ENCODE results near the gene PTPRN2. TPM values are rescaled to one million over a fixed set of nuclear protein-coding genes. Genes with fewer than 3 reads are reported as not detected.
A peak's percentile ranks its signal among the peaks of the same experiment; 100 is the strongest.

PTPRN2 gene
- polyA plus RNA-seq, 6 donors from 2014 or later: 1.4 to 4.6 (median 3.8) TPM

GRCh38 chr7:158567153-158567603 is 20.4 kb downstream of the PTPRN2 start:
- Mint-ChIP-seq H3K9me3 (peaks cover 0 to 3% (median 0%) of the 10 kb centered on the region in 7 donors), H3K27me3 (peaks cover 13 to 39% (median 19%) of the 10 kb centered on the region in 3 donors), H3K36me3 (no peaks in the 10 kb centered on the region), H3K27ac (no peak overlapping the region), H3K4me1 (no peaks in the 10 kb centered on the region), H3K4me3 (no peak overlapping the region)
- DNase-seq (no peak), ATAC-seq (ENCODE audit: low read depth in 2 of 2) (no peak)

GRCh38 chr7:158564663-158565035 is 23.0 kb downstream of the PTPRN2 start:
- DNase-seq (no peak), ATAC-seq (ENCODE audit: low read depth in 2 of 2) (no peak)
- Mint-ChIP-seq H3K36me3 (no peaks in the 10 kb centered on the region), H3K4me3 (no peak overlapping the region), H3K27ac (no peak overlapping the region), H3K9me3 (peaks cover 0 to 3% (median 0%) of the 10 kb centered on the region in 7 donors), H3K4me1 (no peaks in the 10 kb centered on the region), H3K27me3 (peaks cover 11 to 31% (median 12%) of the 10 kb centered on the region in 3 donors)

GRCh38 chr7:158563911-158564662 is 23.5 kb downstream of the PTPRN2 start:
- no peaks in the 10 kb centered on the region for H3K36me3 Mint-ChIP-seq

GRCh38 chr7:158563051-158563450 is 24.6 kb downstream of the PTPRN2 start:
- DNase-seq (no peak), ATAC-seq (ENCODE audit: low read depth in 2 of 2) (no peak)
- H3K9me3 Mint-ChIP-seq: peaks cover 0 to 2% (median 0%) of the 10 kb centered on the region in 7 donors
- H3K4me3 Mint-ChIP-seq: no peak overlapping the region
- H3K27ac Mint-ChIP-seq: no peak overlapping the region
- H3K36me3 Mint-ChIP-seq: no peaks in the 10 kb centered on the region
- H3K27me3 Mint-ChIP-seq: peaks cover 6 to 29% (median 8%) of the 10 kb centered on the region in 3 donors
- no peaks in the 10 kb centered on the region for H3K4me1 Mint-ChIP-seq

More at GRCh38 chr7:158563911-158564662, 23.5 kb downstream of the PTPRN2 start:
- Mint-ChIP-seq H3K9me3 (peaks cover 0 to 2% (median 0%) of the 10 kb centered on the region in 7 donors), H3K27ac (no peak overlapping the region), H3K4me1 (no peaks in the 10 kb centered on the region), H3K27me3 (peaks cover 10 to 34% (median 11%) of the 10 kb centered on the region in 3 donors), H3K4me3 (no peak overlapping the region)
- DNase-seq (no peak), ATAC-seq (ENCODE audit: low read depth in 2 of 2) (no peak)

- Mint-ChIP-seq H3K4me3 (no peak overlapping the region), H3K27ac (no peak overlapping the region), H3K27me3 (peaks cover 6 to 28% (median 8%) of the 10 kb centered on the region in 3 donors), H3K9me3 (peaks cover 0 to 3% (median 0%) of the 10 kb centered on the region in 7 donors), H3K4me1 (no peaks in the 10 kb centered on the region), H3K36me3 (no peaks in the 10 kb centered on the region)
- ATAC-seq (ENCODE audit: low read depth in 2 of 2) (no peak), DNase-seq (no peak)
These were observed 25.1 kb downstream of the PTPRN2 start for GRCh38 chr7:158562517-158562916.

GRCh38 chr7:158561659-158562058 is 26.0 kb downstream of the PTPRN2 start:
- H3K4me1 Mint-ChIP-seq: no peaks in the 10 kb centered on the region
- H3K36me3 Mint-ChIP-seq: no peaks in the 10 kb centered on the region
- peaks cover 0 to 3% (median 0%) of the 10 kb centered on the region in 7 donors for H3K9me3 Mint-ChIP-seq
- no peak overlapping the region for H3K27ac Mint-ChIP-seq
- DNase-seq (no peak), ATAC-seq (ENCODE audit: low read depth in 2 of 2) (no peak)
- peaks cover 6 to 22% (median 8%) of the 10 kb centered on the region in 3 donors for H3K27me3 Mint-ChIP-seq
- H3K4me3 Mint-ChIP-seq: no peak overlapping the region

- no peak for ATAC-seq (ENCODE audit: low read depth in 2 of 2)
- peaks cover 0 to 4% (median 0%) of the 10 kb centered on the region in 3 donors for H3K4me1 Mint-ChIP-seq
- peaks cover 6 to 30% (median 8%) of the 10 kb centered on the region in 3 donors for H3K27me3 Mint-ChIP-seq
- H3K36me3 Mint-ChIP-seq: peaks cover 0 to 5% of the 10 kb centered on the region in 2 donors
- H3K27ac Mint-ChIP-seq: no peak overlapping the region
- H3K9me3 Mint-ChIP-seq: peaks cover 0 to 7% (median 4%) of the 10 kb centered on the region in 7 donors
- peak overlapping the region in 1 of 8 donors; percentile 27 for H3K4me3 Mint-ChIP-seq
- DNase-seq: no peak
These were observed 27.2 kb downstream of the PTPRN2 start for GRCh38 chr7:158560386-158560785.

GRCh38 chr7:158559356-158559755 is 28.3 kb downstream of the PTPRN2 start:
- no peak for ATAC-seq (ENCODE audit: low read depth in 2 of 2)
- Mint-ChIP-seq H3K4me3 (peak overlapping the region in 1 of 8 donors; percentile 0), H3K4me1 (peaks cover 0 to 4% (median 0%) of the 10 kb centered on the region in 3 donors), H3K36me3 (peaks cover 0 to 5% of the 10 kb centered on the region in 2 donors), H3K27ac (no peak overlapping the region), H3K27me3 (peaks cover 0 to 29% (median 9%) of the 10 kb centered on the region in 3 donors), H3K9me3 (peaks cover 0 to 7% (median 4%) of the 10 kb centered on the region in 7 donors)
- no peak for DNase-seq

- ATAC-seq (ENCODE audit: low read depth in 2 of 2): no peak
- peaks cover 0 to 5% of the 10 kb centered on the region in 2 donors for H3K36me3 Mint-ChIP-seq
- H3K4me1 Mint-ChIP-seq: peaks cover 0 to 4% (median 0%) of the 10 kb centered on the region in 3 donors
- peaks cover 0 to 28% (median 12%) of the 10 kb centered on the region in 3 donors for H3K27me3 Mint-ChIP-seq
- H3K4me3 Mint-ChIP-seq: no peak overlapping the region
- no peak for DNase-seq
- H3K9me3 Mint-ChIP-seq: peaks cover 0 to 7% (median 4%) of the 10 kb centered on the region in 7 donors
- H3K27ac Mint-ChIP-seq: no peak overlapping the region
These were observed 28.8 kb downstream of the PTPRN2 start for GRCh38 chr7:158558816-158559215.

GRCh38 chr7:158557441-158557755 is 30.2 kb downstream of the PTPRN2 start:
- Mint-ChIP-seq H3K4me1 (peaks cover 0 to 4% (median 0%) of the 10 kb centered on the region in 3 donors), H3K27ac (no peak overlapping the region), H3K4me3 (no peak overlapping the region), H3K9me3 (peaks cover 0 to 8% (median 4%) of the 10 kb centered on the region in 7 donors), H3K27me3 (peaks cover 0 to 33% (median 8%) of the 10 kb centered on the region in 3 donors), H3K36me3 (peaks cover 0 to 5% of the 10 kb centered on the region in 2 donors)
- DNase-seq (no peak), ATAC-seq (ENCODE audit: low read depth in 2 of 2) (no peak)

- Mint-ChIP-seq H3K4me1 (peaks cover 0 to 4% (median 0%) of the 10 kb centered on the region in 3 donors), H3K36me3 (peaks cover 0 to 5% of the 10 kb centered on the region in 2 donors), H3K9me3 (peaks cover 0 to 8% (median 4%) of the 10 kb centered on the region in 7 donors), H3K4me3 (no peak overlapping the region), H3K27ac (no peak overlapping the region), H3K27me3 (peaks cover 0 to 33% (median 8%) of the 10 kb centered on the region in 3 donors)
- DNase-seq: no peak
- no peak for ATAC-seq (ENCODE audit: low read depth in 2 of 2)
These were observed 30.7 kb downstream of the PTPRN2 start for GRCh38 chr7:158556721-158557440.

GRCh38 chr7:158555034-158555520 is 32.5 kb downstream of the PTPRN2 start:
- H3K4me1 Mint-ChIP-seq: peaks cover 0 to 4% (median 0%) of the 10 kb centered on the region in 3 donors
- H3K27me3 Mint-ChIP-seq: peaks cover 0 to 32% (median 4%) of the 10 kb centered on the region in 3 donors
- H3K27ac Mint-ChIP-seq: no peak overlapping the region
- peaks cover 0 to 8% (median 4%) of the 10 kb centered on the region in 7 donors for H3K9me3 Mint-ChIP-seq
- H3K4me3 Mint-ChIP-seq: no peak overlapping the region
- no peak for DNase-seq
- no peak for ATAC-seq (ENCODE audit: low read depth in 2 of 2)
- H3K36me3 Mint-ChIP-seq: peaks cover 0 to 5% of the 10 kb centered on the region in 2 donors

GRCh38 chr7:158550886-158551452 is 36.7 kb downstream of the PTPRN2 start:
- ATAC-seq (ENCODE audit: low read depth in 2 of 2) (no peak), DNase-seq (no peak)
- H3K36me3 Mint-ChIP-seq: peaks cover 0 to 2% of the 10 kb centered on the region in 2 donors
- no peak overlapping the region for H3K4me3 Mint-ChIP-seq
- H3K4me1 Mint-ChIP-seq: peaks cover 0 to 2% (median 0%) of the 10 kb centered on the region in 3 donors
- peaks cover 0 to 5% (median 1%) of the 10 kb centered on the region in 7 donors for H3K9me3 Mint-ChIP-seq
- peaks cover 0 to 21% (median 8%) of the 10 kb centered on the region in 3 donors for H3K27me3 Mint-ChIP-seq
- no peak overlapping the region for H3K27ac Mint-ChIP-seq
